DMS53 (cell line): ENCODE data around the gene MAVS.
"Not testable (repeated sequence)": the region's sequence is repeated elsewhere in the genome, so short reads cannot be mapped to it uniquely, and the experiment has no call there.

Source experiments
- DNase-seq: peaks from one replicate; lab custom pipeline; 2025; lab: John Stamatoyannopoulos, UW

MAVS gene

GRCh38 chr20:3815703-3816315, 30.8 kb upstream of the MAVS start:
- no peak for DNase-seq

DNA sequence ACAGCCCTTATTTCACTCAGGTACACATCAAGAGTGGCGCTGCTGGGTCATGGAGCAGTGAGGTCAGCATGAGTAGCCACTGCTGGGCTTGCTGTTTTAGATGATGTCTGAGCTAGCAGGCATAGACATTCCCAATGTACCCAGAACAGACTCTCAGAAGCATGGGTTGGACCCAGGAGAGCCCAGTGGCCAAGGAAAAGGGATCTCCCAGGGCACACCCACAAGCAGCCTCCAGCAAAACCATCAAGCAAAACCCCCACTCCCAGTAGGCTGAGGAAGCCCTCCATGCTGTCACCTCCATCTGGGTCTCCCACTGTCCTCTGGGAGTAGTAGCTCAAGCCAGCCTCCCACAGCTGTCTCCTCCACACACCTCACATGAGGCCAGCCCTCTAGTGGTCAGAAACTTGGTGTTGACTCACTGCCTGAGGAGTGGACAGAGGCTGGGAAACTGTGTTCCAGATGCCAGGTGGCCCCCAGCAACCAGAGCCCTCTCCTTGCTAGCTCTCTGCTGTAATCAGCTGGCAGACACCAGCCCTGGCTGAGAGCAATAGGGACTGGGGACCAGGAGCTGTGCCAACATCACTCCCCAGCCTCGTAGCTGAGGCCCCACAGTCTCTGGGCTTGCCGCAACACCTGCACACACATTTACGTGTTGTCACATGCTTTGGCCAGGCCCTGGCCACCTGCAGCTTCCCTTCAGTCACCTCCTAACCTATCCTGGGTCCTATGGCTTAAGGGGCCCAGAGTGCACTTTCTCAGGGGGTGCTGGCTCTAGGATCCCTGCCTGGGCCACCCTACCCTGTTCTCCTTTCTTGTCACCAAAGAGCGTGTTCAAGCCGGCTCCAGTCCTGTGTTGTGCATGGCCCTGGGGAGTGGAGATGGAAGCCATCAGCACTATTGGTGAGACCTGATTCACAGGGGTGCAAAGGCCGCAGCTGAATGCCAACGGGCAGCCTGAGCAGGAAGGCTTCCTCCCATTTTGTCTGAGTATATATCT, 28.2 kb upstream of the MAVS start:
- peak; percentile 95 for DNase-seq

GRCh38 chr20:3819411-3820047, 27.1 kb upstream of the MAVS start:
- DNase-seq, result no peak

- peak; percentile 97 for DNase-seq
Measured at GRCh38 chr20:3820048-3820900, 26.4 kb upstream of the MAVS start, which contains the start of gene AP5S1. Gene AP5S1, plus strand, starts transcription at chr20:3820547. Its CDS starts 1,571 bp downstream, at chr20:3822118.

DNA sequence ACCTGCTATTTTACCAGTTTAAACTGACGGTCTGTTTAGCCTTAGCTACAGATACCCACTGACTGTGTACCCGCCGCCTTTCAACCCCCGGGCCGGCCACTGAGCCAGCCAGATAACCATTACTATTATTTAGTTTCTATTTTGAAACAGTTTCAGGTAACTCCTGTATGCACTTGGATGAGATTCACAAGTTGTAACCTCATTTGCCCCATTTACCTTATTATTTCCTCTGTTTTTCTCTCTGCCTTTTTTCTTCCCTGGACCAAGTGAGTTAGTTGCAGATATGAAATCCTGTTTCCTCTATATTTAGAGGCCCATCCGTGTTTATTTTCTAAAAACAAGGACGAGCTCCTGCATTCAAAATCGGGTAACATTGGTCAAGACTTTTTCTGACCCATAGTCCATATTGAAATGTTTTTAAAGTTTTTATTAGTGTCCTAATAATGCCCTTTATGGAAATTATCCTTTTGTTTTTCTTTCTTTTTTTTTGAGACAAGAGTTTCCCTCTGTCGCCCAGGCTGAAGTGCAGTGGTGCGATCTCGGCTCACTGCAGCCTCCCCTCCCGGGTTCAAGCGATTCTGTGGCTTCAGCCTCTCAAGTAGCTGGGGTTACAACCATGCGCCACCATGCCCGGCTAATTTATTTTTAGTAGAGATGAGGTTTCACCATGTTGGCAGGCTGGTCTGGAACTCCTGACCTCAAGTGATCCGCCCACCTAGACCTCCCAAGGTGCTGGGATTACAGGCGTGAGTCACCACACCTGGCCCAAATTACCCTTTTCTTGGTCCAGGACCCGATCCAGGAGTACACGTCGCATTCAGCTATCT, 25.5 kb upstream of the MAVS start:
- DNase-seq, result no peak

GRCh38 chr20:3821996-3822395, 24.6 kb upstream of the MAVS start:
- DNase-seq, result no peak

DNA sequence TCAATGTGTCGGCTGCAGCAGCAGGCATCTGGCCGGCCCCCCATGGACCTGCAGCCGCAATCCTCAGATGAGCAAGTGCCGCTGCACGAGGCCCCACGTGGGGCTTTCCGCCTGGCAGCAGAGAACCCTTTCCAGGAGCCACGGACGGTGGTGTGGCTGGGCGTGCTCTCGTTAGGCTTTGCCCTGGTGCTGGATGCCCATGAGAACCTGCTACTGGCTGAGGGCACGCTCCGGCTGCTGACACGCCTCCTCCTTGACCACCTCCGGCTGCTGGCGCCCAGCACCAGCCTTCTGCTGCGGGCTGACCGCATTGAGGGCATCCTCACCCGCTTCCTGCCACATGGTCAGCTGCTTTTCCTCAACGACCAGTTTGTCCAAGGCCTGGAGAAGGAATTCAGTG, 22.8 kb upstream of the MAVS start:
- no peak for DNase-seq

DNA sequence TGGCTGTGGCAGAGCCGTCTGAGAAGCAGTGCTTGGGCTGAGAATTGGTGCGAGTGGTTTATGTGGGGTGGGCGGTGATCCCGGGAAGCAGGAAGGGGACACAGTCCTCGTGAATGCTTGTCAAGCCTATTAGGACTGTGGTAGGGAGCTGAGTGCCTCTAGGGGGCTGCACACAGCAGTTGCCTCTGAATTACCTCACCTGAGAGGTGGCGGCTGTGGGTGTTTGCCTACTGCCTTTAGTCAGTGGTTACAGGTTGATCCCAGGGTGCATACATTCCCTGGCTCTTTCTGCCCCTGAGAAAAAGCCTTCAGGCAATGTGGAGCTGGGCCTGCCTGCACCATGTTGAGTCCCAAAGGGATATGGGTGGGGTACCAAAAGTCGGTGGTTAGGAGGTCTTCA, 21.1 kb upstream of the MAVS start:
- DNase-seq, result no peak

GRCh38 chr20:3826420-3826819, 20.2 kb upstream of the MAVS start:
- DNase-seq, result no peak

- DNase-seq, result no peak
Measured at GRCh38 chr20:3828798-3829197, 17.8 kb upstream of the MAVS start.

DNA sequence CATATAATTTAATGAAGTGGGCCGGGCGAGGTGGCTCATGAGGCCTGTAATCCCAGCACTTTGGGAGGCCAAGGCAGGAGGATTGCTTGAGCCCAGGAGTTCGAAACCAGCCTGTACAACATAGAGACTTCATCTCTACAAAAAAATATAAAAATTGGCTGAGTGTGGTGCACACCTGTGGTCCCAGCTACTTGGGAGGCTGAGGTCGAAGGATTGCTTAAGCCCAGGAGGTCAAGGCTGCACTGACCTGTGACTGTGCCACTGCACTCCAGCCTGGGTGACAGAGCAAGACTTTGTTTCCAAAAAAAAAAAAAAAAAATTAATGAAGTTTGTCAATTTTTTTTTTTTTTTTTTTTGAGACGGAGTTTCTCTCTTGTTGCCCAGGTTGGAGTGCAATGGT, 16.7 kb upstream of the MAVS start:
- DNase-seq, result not testable (repeated sequence)

- DNase-seq, result no peak
Measured at GRCh38 chr20:3836132-3836531, 10.5 kb upstream of the MAVS start.

DNA sequence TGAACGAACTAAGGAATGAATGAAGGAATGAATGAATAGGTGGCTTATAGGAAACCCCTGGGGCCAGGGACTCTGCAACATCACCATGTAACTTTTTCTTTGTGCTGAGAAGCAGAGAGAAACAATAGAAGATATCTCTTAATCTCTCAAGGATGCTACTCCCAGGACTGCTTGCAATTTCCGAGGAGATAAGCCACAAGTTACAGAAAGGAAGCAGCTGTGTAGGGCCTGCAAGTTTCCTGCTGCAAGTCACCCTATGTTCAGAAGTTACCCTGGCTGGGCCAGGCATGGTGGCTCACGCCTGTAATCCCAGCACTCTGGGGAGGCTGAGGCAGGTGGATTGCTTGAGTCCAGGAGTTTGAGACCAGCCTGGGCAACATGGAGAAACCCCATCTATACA, 7.3 kb upstream of the MAVS start:
- DNase-seq, result no peak

- not testable (repeated sequence) for DNase-seq
Measured at GRCh38 chr20:3840201-3840600, 6.4 kb upstream of the MAVS start.

GRCh38 chr20:3842348-3842930, 4.2 kb upstream of the MAVS start:
- no peak for DNase-seq

- DNase-seq, result no peak
Measured at GRCh38 chr20:3843490-3843889, 3.1 kb upstream of the MAVS start.

GRCh38 chr20:3843990-3844619, 2.5 kb upstream of the MAVS start:
- DNase-seq, result not testable (repeated sequence)

DNA sequence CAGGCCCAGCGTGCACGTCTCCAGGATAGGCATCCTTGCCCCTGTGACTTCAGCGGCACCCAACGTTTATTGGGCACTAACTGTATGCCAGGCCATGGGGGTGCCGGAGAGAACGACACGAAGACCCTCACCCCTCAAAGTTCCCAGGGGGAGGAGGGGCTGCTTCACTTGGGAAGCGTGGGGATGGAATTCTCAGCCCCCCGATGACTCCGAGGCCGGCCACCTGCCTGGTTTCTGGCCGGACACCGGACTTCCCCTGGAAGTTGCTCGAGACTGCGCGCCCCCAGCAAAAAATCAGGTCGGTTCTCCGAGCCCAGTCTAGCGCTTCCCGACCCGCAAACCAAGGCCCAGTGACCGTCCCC, 275 bp upstream of the MAVS start:
- no peak for DNase-seq

DNA sequence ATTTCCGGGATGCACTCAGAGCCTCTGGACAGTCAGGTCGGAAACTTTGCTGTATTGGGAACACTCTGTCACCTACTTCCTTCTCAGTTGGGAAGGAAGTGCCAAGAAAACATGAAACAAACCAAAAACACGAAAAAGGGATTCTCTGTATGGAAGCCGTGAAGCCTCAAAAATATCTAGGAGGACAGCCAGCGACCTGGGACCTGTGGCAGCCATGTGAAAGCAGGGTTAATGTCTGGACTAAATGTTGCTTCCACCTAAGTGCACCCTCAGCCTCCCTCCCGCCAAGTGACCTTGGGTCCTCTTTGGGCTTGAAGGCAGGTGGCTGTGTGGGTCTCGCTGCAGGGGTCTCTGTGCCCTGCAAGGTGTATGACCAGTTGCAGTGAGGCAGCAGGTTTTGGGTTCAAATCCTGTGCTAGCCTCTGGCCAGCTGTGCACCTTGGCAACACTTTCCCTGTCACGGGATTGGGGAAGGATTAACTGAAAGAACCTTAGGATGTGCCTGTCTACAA, 851 bp downstream of the MAVS start:
- no peak for DNase-seq

DNA sequence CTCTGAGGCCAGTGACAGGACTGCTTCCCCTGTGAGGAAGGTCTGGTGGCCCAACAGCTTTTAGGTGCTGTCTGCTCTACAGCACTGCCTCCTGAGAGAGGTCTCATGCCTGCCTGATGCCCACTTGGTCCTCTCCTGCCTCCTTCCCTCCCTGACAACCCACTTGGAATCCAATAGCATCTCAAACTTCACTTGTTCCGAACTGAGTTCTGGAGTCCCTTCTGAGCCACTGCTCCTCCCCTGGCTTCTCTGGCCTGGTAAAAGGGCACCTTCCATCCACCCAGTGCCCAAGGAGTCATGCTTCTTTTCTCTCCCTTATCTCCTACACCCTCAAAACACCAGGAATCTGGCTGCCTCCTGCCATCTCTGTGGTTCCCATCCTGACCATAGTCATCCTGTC, 1.9 kb downstream of the MAVS start:
- DNase-seq, result no peak
